GM23338 (cell line): ENCODE data around the gene SLC37A2.

ENCODE experiments used
- CTCF ChIP-seq, 2 experiments: fragments of 200-600 bp in 1 of 2; sonication (generic) in 1 of 2; conservative IDR thresholded peaks; 2 replicates each; pipeline versions ENCODE4 v1.5.1 to v1.6.1; 2016 to 2017; ENCODE audit warnings: antibody characterized with exemption in 2 of 2, low read depth in 2 of 2, mild to moderate bottlenecking in 2 of 2, moderate library complexity in 1 of 2
- POLR2AphosphoS5 ChIP-seq: IDR thresholded peaks from 2 replicates; pipeline ENCODE4 v1.6.1; 2016; ENCODE audit warnings: antibody characterized with exemption, low read depth

- TF ChIP-seq CTCF (conservative IDR thresholded peaks at IDR 0.05; ENCODE audit: low read depth in 2 of 2) (0 out of 4 replicates have a peak, but pooled peaks of 1 of the 2 experiments have one; percentile 3), POLR2AphosphoS5 (no peak)
Measured at GRCh38 chr11:125076378-125076945, 13.4 kb downstream of the SLC37A2 start.
